Caco-2 (cell line): ENCODE data around the gene RNF32. TPM values are rescaled to one million over a fixed set of nuclear protein-coding genes. Genes with fewer than 3 reads are reported as not detected.
"Not testable (repeated sequence)": the region's sequence is repeated elsewhere in the genome, so short reads cannot be mapped to it uniquely, and the experiment has no call there.

Experiments
- BruUV-seq: library from RNA; stranded (reverse); fragments of 400-500 nt; replicated peaks from 2 replicates; lab custom pipeline; 2021; lab: Mats Ljungman, UMichigan
- CTCF ChIA-PET: fragments of 300-600 bp; sonication (Branson Sonifier 250); formaldehyde crosslinking; loops from one replicate; lab custom pipeline; 2022; ENCODE audit warnings: antibody characterized with exemption; lab: Charles Lee
- POLR2A ChIA-PET: fragments of 300-600 bp; sonication (Branson Sonifier 250); formaldehyde crosslinking; loops from one replicate; lab custom pipeline; 2022; ENCODE audit warnings: antibody characterized with exemption; lab: Charles Lee
- DNase-seq, 2 experiments: peaks; one replicate each; pipeline versions ENCODE4 v3.0.0 to v3.0.0-alpha.2; 2020 to 2022
- H3K27me3 ChIP-seq: replicated peaks from 2 replicates; pipeline ENCODE4 v1.6.0; 2011; ENCODE audit warnings: low read length; ENCODE audit not compliant: control insufficient read depth, insufficient read depth
- H3K36me3 ChIP-seq: 2 replicates; pipeline ENCODE4 v1.5.1; 2011; ENCODE audit warnings: low read length; ENCODE audit not compliant: control insufficient read depth, insufficient read depth
- H3K4me1 ChIP-seq: fragments of 250-450 bp; sonication (Bioruptor Pico); 2 replicates; pipeline ENCODE4 v1.5.1; 2020; ENCODE audit warnings: mild to moderate bottlenecking
- H3K4me3 ChIP-seq: 2 replicates; pipeline ENCODE4 v1.5.1; 2011; ENCODE audit warnings: low read depth, mild to moderate bottlenecking, control low read depth, low read length
- H3K9me3 ChIP-seq: fragments of 250-450 bp; sonication (Bioruptor Pico); 2 replicates; pipeline ENCODE4 v1.5.1; 2020; ENCODE audit warnings: mild to moderate bottlenecking, moderate library complexity
- H3K27ac Mint-ChIP-seq: one replicate; pipeline ENCODE4 v1.8.0; 2022; ENCODE audit warnings: mixed read lengths; ENCODE audit not compliant: unreplicated experiment
- H3K27me3 Mint-ChIP-seq: one replicate; pipeline ENCODE4 v1.8.0; 2022; ENCODE audit warnings: mixed read lengths; ENCODE audit not compliant: insufficient read depth, unreplicated experiment
- H3K36me3 Mint-ChIP-seq: one replicate; pipeline ENCODE4 v1.8.0; 2022; ENCODE audit warnings: mild to moderate bottlenecking, mixed read lengths; ENCODE audit not compliant: insufficient read depth, unreplicated experiment
- H3K4me1 Mint-ChIP-seq: one replicate; pipeline ENCODE4 v1.8.0; 2022; ENCODE audit warnings: low read depth, mixed read lengths; ENCODE audit not compliant: unreplicated experiment
- H3K4me3 Mint-ChIP-seq: one replicate; pipeline ENCODE4 v1.8.0; 2022; ENCODE audit warnings: mild to moderate bottlenecking, moderate library complexity, mixed read lengths; ENCODE audit not compliant: unreplicated experiment
- H3K9me3 Mint-ChIP-seq: one replicate; pipeline ENCODE4 v1.8.0; 2022; ENCODE audit warnings: mixed read lengths; ENCODE audit not compliant: unreplicated experiment
- intact Hi-C: fragments of 100-400 bp; cut with micrococcal nuclease; formaldehyde crosslinking; loops from one replicate; pipeline ENCODE4 v1.10.0; 2022; ENCODE audit not compliant: unreplicated experiment
- total RNA-seq: library from RNA; stranded (reverse); gene quantifications from 2 replicates; pipeline ENCODE4 v1.2.3, GENCODE V29; 2022
- TF ChIP-seq, protein P1 (sequence below), 2 experiments: fragments of 200-600 bp in 1 of 2; IDR thresholded peaks; 1 replicate in 1 of 2; 2 replicates in 1 of 2; pipeline versions ENCODE4 v1.5.1 to v1.8.0; 2011 to 2022; ENCODE audit warnings: antibody characterized with exemption in 1 of 2, control low read depth in 1 of 2, inconsistent platforms in 1 of 2, low read depth in 1 of 2, low read length in 1 of 2, mild to moderate bottlenecking in 1 of 2, moderate library complexity in 1 of 2; ENCODE audit not compliant: insufficient read depth in 1 of 2, severe bottlenecking in 1 of 2, unreplicated experiment in 1 of 2

RNF32 gene
- total RNA-seq, 1 experiment from 2014 or later = 26.0 TPM

DNA sequence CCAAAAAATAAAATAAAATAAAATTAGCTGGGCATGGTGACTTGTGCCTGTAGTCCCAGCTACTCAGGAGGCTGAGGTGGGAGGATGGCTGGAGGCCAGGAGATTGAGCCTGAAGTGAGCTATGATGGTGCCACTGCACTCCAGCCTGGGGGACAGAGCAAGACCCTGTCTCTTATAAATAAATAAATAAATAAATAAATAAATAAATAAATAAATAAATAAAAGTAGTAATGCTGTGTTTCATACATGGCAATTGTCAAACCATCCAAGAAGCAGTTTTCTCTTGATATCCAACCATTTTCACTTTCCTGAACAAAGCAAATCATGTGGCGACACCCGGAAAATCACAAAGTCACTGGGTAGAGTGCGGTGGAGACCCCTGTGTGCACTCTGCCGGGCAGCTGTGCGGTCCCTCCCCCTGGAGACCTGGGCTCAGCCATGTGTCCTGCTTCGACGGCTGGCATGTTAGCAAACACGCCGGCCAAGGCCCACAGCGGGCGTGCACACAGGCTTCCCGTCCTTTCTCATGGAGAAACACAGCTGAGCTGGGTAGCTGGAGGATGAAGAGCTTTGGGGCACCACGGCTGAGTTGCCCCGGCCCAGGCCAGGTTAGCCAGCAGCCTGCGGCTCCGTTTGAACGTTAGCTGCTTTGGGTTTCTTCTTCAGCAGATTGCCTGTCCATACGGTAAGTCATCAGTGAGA, 22.3 kb upstream of the RNF32 start:
- H3K9me3 Mint-ChIP-seq = peaks cover 16% of the 10 kb centered on the region
- no peak for DNase-seq
- no peak overlapping the region for H3K4me3 ChIP-seq
- POLR2A ChIA-PET = interaction anchor here (0.9 kb wide), 1 partner anchor 21 kb away, joined by 3 read pairs; no protein-coding TSS in a partner anchor
- no peaks in the 10 kb centered on the region for H3K27me3 Mint-ChIP-seq
- TF ChIP-seq, protein P1, sequence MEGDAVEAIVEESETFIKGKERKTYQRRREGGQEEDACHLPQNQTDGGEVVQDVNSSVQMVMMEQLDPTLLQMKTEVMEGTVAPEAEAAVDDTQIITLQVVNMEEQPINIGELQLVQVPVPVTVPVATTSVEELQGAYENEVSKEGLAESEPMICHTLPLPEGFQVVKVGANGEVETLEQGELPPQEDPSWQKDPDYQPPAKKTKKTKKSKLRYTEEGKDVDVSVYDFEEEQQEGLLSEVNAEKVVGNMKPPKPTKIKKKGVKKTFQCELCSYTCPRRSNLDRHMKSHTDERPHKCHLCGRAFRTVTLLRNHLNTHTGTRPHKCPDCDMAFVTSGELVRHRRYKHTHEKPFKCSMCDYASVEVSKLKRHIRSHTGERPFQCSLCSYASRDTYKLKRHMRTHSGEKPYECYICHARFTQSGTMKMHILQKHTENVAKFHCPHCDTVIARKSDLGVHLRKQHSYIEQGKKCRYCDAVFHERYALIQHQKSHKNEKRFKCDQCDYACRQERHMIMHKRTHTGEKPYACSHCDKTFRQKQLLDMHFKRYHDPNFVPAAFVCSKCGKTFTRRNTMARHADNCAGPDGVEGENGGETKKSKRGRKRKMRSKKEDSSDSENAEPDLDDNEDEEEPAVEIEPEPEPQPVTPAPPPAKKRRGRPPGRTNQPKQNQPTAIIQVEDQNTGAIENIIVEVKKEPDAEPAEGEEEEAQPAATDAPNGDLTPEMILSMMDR (IDR thresholded peaks at IDR 0.05; ENCODE audit: insufficient read depth in 1 of 2, low read depth in 1 of 2, low read length in 1 of 2, severe bottlenecking in 1 of 2, unreplicated experiment in 1 of 2) = no peak
- peak overlapping the region; percentile 84 for H3K27ac Mint-ChIP-seq
- intact Hi-C loops = no loop called here
- peaks cover 64% of the 10 kb centered on the region for H3K4me1 ChIP-seq
- no peak overlapping the region for H3K4me3 Mint-ChIP-seq
- CTCF ChIA-PET = no interaction called here
- peaks cover 24% of the 10 kb centered on the region for H3K9me3 ChIP-seq
- no peaks in the 10 kb centered on the region for H3K27me3 ChIP-seq
- H3K4me1 Mint-ChIP-seq = peaks cover 48% of the 10 kb centered on the region
- BruUV-seq = no TSS peak
- H3K36me3 ChIP-seq = no peaks in the 10 kb centered on the region
- peaks cover 54% of the 10 kb centered on the region for H3K36me3 Mint-ChIP-seq

- Mint-ChIP-seq H3K4me3 (no peak overlapping the region), H3K4me1 (peaks cover 46% of the 10 kb centered on the region), H3K27me3 (no peaks in the 10 kb centered on the region), H3K27ac (peak overlapping the region; percentile 84), H3K36me3 (peaks cover 57% of the 10 kb centered on the region), H3K9me3 (peaks cover 23% of the 10 kb centered on the region)
- H3K36me3 ChIP-seq = no peaks in the 10 kb centered on the region
- H3K4me3 ChIP-seq = no peak overlapping the region
- POLR2A ChIA-PET = interaction anchor here (0.9 kb wide), 1 partner anchor 21 kb away, joined by 3 read pairs; no protein-coding TSS in a partner anchor
- CTCF ChIA-PET = no interaction called here
- no peak for DNase-seq
- BruUV-seq = no TSS peak
- H3K4me1 ChIP-seq = peaks cover 58% of the 10 kb centered on the region
- no peaks in the 10 kb centered on the region for H3K27me3 ChIP-seq
- TF ChIP-seq, protein P1 (IDR thresholded peaks at IDR 0.05; ENCODE audit: insufficient read depth in 1 of 2, low read depth in 1 of 2, low read length in 1 of 2, severe bottlenecking in 1 of 2, unreplicated experiment in 1 of 2) = no peak
- H3K9me3 ChIP-seq = peaks cover 24% of the 10 kb centered on the region
- intact Hi-C loops = no loop called here
Observed at GRCh38 chr7:156618780-156619367, 21.7 kb upstream of the RNF32 start.

GRCh38 chr7:156619488-156620290, 20.9 kb upstream of the RNF32 start:
- intact Hi-C loops = loop anchor here (1.0 kb wide), 4 partner anchors 10 to 47 kb away; no protein-coding TSS in a partner anchor
- Mint-ChIP-seq H3K4me1 (peaks cover 47% of the 10 kb centered on the region), H3K4me3 (peak overlapping the region; percentile 41), H3K9me3 (peaks cover 30% of the 10 kb centered on the region), H3K36me3 (peaks cover 54% of the 10 kb centered on the region), H3K27ac (peak overlapping the region; percentile 84)
- not testable (repeated sequence) for H3K36me3 ChIP-seq, H3K27me3 Mint-ChIP-seq, H3K4me3 ChIP-seq, H3K27me3 ChIP-seq, DNase-seq
- peaks cover 24% of the 10 kb centered on the region for H3K9me3 ChIP-seq
- ChIA-PET POLR2A (interaction anchor here (0.6 to 1.4 kb wide), 3 partner anchors 11 to 20 kb away, joined by 3 to 8 read pairs (median 6); no protein-coding TSS in a partner anchor), CTCF (interaction anchor here (0.8 to 1.0 kb wide), 2 partner anchors 15 to 30 kb away, joined by 3 read pairs; no protein-coding TSS in a partner anchor)
- peaks cover 54% of the 10 kb centered on the region for H3K4me1 ChIP-seq
- TSS peak; percentile 54 for BruUV-seq
